PFSK-1 (cell line): ENCODE results near the gene SAMD4A.

Experiments used
- POLR2AphosphoS5 ChIP-seq: IDR thresholded peaks from 2 replicates; pipeline ENCODE4 v1.6.1; 2012; ENCODE audit warnings: low read depth, mild to moderate bottlenecking, control low read depth, low read length, moderate library complexity
- TAF1 ChIP-seq: IDR thresholded peaks from 2 replicates; pipeline ENCODE4 v1.6.1; 2012; ENCODE audit warnings: low read length, control low read depth, borderline replicate concordance; ENCODE audit not compliant: insufficient read depth

DNA sequence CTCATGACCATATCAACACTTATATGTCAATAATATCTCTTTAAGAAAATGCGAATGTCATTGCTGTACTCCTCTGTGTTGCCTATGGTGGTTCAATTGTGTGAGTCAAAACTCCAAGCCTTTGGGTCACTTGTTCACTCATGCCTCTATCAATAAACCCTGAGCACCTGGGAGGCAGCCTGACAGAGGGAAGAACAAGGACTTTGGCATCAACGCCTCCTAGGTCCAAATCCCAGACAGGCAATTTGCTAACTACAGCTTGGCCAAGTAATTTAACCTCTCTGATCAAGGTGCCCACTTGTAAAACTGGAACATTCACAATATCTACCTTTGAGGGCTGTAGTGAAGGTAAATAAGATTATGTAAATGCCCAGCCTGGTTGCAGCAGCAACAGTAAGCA is 137.8 kb downstream of the SAMD4A start:
- TF ChIP-seq POLR2AphosphoS5 (no peak), TAF1 (no peak)
